ENCODE results near the gene C11orf52.

C11orf52 gene

GRCh38 chr11:111906680-111907079 lies 12.0 kb upstream of the C11orf52 start:
- Histone ChIP-seq H3K36me3 (ENCODE audit: control insufficient read depth in 2 of 2, insufficient read depth in 1 of 2, low read length in 2 of 2) (no peaks in the 10 kb centered on the region), H3K9me3 (ENCODE audit: control insufficient read depth, insufficient read depth, low read depth, low read length) (no peaks in the 10 kb centered on the region), H3K4me3 (ENCODE audit: low read depth, low read length) (no peak overlapping the region), H3K27ac (ENCODE audit: extremely low read depth, low read depth, low read length) (no peak overlapping the region), H3K4me1 (ENCODE audit: control insufficient read depth, insufficient read depth, low read length) (no peaks in the 10 kb centered on the region)
- TF ChIP-seq ZNF530 (tag by site-specific recombination; IDR thresholded peaks at IDR 0.05; ENCODE audit: low read depth), result no peak
- no peak for TF ChIP-seq MYNN (tag by site-specific recombination; IDR thresholded peaks at IDR 0.05; ENCODE audit: borderline replicate concordance)
- no peak for TF ChIP-seq ZNF292 (tag by site-specific recombination; IDR thresholded peaks at IDR 0.05; ENCODE audit: borderline replicate concordance, low read depth)
- TF ChIP-seq ZNF394 (tag by site-specific recombination; IDR thresholded peaks at IDR 0.05; ENCODE audit: borderline replicate concordance), result no peak
- TF ChIP-seq ZNF391 (tag by site-specific recombination; IDR thresholded peaks at IDR 0.05; ENCODE audit: borderline replicate concordance, low read depth), result no peak
- no peak for TF ChIP-seq ZNF660 (tag by site-specific recombination; IDR thresholded peaks at IDR 0.05)
- no peak for TF ChIP-seq RBAK (tag by site-specific recombination; IDR thresholded peaks at IDR 0.05)
- TF ChIP-seq KLF16 (tag by site-specific recombination; IDR thresholded peaks at IDR 0.05), result no peak
- no peak for TF ChIP-seq ZNF544 (tag by site-specific recombination; IDR thresholded peaks at IDR 0.05)
- TF ChIP-seq ZBTB10 (tag by site-specific recombination; IDR thresholded peaks at IDR 0.05), result no peak
- TF ChIP-seq ZNF843 (tag by site-specific recombination; IDR thresholded peaks at IDR 0.05), result no peak
- ChIA-PET CTCF (no interaction called here), POLR2A (no interaction called here)

GRCh38 chr11:111908639-111909305 lies 9.9 kb upstream of the C11orf52 start:
- no peak overlapping the region for H3K4me3 ChIP-seq (ENCODE audit: low read depth, low read length)
- TF ChIP-seq WT1 (tag by site-specific recombination; IDR thresholded peaks at IDR 0.05) (no peak), ZNF701 (tag by site-specific recombination; IDR thresholded peaks at IDR 0.05) (no peak), EGR2 (tag by site-specific recombination; IDR thresholded peaks at IDR 0.05; ENCODE audit: low read depth) (no peak), GLIS2 (tag by site-specific recombination; IDR thresholded peaks at IDR 0.05) (no peak), PRDM1 (tag by site-specific recombination; IDR thresholded peaks at IDR 0.05) (no peak), ZNF473 (tag by site-specific recombination; IDR thresholded peaks at IDR 0.05) (no peak), ZNF341 (tag by site-specific recombination; IDR thresholded peaks at IDR 0.05; ENCODE audit: low read depth) (no peak), ZNF19 (tag by site-specific recombination; IDR thresholded peaks at IDR 0.05; ENCODE audit: low read depth) (no peak), BCL11A (tag by site-specific recombination; IDR thresholded peaks at IDR 0.05; ENCODE audit: low read depth) (no peak), ZNF354C (tag by site-specific recombination; IDR thresholded peaks at IDR 0.05; ENCODE audit: borderline replicate concordance, low read depth) (no peak), ZNF223 (tag by site-specific recombination; IDR thresholded peaks at IDR 0.05) (no peak), ZNF555 (tag by site-specific recombination; conservative IDR thresholded peaks at IDR 0.05) (no peak), ZNF560 (tag by site-specific recombination; IDR thresholded peaks at IDR 0.05; ENCODE audit: borderline replicate concordance) (no peak), ZNF10 (tag by site-specific recombination; IDR thresholded peaks at IDR 0.05) (no peak), ZNF776 (tag by site-specific recombination; IDR thresholded peaks at IDR 0.05; ENCODE audit: borderline replicate concordance) (no peak), ZNF23 (tag by site-specific recombination; IDR thresholded peaks at IDR 0.05; ENCODE audit: borderline replicate concordance) (no peak)
- TF ChIP-seq, protein P1, sequence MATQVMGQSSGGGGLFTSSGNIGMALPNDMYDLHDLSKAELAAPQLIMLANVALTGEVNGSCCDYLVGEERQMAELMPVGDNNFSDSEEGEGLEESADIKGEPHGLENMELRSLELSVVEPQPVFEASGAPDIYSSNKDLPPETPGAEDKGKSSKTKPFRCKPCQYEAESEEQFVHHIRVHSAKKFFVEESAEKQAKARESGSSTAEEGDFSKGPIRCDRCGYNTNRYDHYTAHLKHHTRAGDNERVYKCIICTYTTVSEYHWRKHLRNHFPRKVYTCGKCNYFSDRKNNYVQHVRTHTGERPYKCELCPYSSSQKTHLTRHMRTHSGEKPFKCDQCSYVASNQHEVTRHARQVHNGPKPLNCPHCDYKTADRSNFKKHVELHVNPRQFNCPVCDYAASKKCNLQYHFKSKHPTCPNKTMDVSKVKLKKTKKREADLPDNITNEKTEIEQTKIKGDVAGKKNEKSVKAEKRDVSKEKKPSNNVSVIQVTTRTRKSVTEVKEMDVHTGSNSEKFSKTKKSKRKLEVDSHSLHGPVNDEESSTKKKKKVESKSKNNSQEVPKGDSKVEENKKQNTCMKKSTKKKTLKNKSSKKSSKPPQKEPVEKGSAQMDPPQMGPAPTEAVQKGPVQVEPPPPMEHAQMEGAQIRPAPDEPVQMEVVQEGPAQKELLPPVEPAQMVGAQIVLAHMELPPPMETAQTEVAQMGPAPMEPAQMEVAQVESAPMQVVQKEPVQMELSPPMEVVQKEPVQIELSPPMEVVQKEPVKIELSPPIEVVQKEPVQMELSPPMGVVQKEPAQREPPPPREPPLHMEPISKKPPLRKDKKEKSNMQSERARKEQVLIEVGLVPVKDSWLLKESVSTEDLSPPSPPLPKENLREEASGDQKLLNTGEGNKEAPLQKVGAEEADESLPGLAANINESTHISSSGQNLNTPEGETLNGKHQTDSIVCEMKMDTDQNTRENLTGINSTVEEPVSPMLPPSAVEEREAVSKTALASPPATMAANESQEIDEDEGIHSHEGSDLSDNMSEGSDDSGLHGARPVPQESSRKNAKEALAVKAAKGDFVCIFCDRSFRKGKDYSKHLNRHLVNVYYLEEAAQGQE (tag by site-specific recombination; IDR thresholded peaks at IDR 0.05), result no peak
- no peaks in the 10 kb centered on the region for H3K36me3 ChIP-seq (ENCODE audit: control insufficient read depth in 2 of 2, insufficient read depth in 1 of 2, low read length in 2 of 2)
- POLR2A ChIA-PET, result interaction anchor here (1.2 kb wide), 1 partner anchor 37 kb away, joined by 4 read pairs; the partner anchor contains the start of gene ALG9
- H3K9me3 ChIP-seq (ENCODE audit: control insufficient read depth, insufficient read depth, low read depth, low read length), result no peaks in the 10 kb centered on the region
- H3K4me1 ChIP-seq (ENCODE audit: control insufficient read depth, insufficient read depth, low read length), result no peaks in the 10 kb centered on the region
- CTCF ChIA-PET, result interaction anchor here (0.5 to 1.0 kb wide), 3 partner anchors 9 to 136 kb away, joined by 3 to 4 read pairs (median 3); no protein-coding TSS in a partner anchor
- no peak overlapping the region for H3K27ac ChIP-seq (ENCODE audit: extremely low read depth, low read depth, low read length)

Data from HEK293 (cell line).